ENCODE data around the gene PTPRM.
"Not testable (repeated sequence)": the region's sequence is repeated elsewhere in the genome, so short reads cannot be mapped to it uniquely, and the experiment has no call there.

The PTPRM gene

DNA sequence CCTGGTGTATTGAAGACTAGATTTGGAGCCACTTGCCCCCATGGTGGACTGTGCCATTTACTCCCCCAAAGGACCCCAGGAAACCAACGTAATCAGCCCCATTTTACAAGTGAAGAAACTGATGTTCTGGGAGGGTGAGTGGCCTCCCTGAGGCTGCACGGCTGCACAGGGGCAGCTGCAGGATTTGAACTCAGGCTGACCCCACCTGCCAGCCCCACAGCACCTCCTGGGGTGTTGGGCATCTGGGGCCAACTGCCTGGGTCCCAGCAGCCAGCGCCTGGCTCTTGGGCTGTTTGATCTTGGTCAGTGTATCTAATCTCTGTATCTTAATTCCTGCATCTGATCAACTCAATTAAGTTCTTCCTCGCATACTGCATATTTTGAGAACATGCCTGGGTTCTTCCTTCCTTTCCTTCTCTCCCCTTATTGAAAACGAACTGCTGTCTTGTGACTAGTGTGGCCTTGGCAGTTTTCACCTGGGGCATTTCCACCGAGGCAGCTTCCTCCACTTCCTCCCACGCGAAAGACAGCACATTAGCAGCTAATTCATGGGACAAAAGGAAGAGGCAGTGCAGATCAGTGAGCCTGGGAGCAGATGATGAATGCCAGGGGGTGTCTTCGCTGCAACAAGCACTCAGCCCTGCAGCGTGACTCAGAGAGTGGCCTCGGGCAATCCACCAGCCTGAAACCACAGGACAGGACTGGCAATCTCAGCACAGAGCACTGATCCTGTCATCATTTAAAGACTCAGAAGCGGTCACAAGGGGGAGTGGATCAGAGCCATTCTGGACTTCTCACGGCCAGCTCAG is 858.0 kb downstream of the PTPRM start:
- DNase-seq, result no peak

DNA sequence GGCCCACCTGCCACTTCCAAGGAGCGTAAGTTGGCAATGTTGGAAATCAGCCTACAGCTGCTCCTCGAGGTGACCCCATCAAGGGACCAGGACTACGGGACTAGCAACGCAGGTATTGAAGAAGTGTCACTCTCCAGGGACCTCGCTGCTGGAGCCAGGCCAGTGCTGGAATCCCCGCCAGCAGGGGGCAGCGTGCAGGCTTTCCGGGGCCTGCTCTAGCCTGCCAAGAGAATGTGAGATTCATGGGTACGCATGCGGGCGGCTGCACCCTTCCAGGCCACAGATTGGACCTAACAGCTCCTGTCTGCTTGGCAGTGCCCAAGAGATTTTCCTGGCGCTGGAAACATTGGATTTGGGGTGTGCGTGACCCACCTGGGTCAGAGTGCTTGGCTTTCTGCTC is 859.3 kb downstream of the PTPRM start:
- DNase-seq, result no peak

DNA sequence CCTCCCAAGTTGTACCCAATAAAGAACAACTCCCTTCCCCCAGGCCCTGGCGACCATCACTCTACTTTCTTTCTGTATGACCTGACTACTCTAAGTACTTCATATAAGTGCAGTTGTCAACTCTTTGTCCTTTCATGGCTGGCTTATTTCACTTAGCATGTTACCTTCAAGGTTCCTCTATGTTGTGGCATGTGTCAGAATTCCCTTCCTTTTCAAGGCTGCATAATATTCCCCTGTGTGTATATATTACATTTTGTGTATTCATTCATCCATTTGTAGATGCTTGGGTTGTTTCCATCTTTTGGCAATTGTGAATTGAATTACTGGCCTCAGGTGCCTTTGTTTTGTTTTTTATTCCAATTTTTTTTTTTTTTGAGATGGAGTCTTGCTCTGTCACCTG is 860.2 kb downstream of the PTPRM start:
- DNase-seq, result no peak

DNA sequence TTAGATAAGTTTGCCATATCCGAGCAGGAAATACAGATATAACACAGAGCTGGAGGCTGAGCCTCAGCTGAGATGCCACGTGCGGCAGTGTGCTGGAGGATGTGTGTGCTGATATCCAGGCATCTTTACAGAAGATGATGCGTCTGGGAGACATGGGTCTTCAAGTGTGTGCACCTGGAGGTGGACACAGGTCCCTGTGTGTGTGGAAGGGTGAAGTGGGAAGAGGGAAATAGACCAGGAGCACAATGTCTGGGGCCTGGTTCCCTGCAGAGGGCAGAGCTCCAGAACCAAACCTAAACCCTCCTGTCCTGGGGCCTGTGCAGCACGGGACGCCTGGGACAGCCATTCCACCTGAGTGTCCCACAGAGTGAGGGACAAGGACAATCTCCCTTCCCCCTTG is 861.8 kb downstream of the PTPRM start:
- no peak for DNase-seq

DNA sequence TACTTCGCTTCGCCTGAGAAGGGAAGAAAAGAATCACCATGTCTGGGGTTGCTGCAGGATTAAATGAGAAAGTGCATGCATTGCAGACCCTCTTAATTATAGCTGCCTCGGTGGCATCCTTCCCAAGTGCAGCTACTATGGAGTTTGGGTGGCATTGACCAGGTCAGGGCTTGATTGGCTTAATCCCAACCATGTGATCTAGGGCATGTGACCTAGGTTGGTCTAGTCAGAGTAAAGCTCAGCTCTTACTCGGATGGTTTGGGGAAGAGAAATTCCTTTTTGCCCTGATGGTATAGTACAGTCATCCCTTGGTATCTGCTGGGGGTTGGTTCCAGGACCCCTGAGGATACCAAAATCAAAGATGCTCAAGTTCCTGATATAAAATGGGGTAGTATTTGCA is 863.9 kb downstream of the PTPRM start:
- DNase-seq, result no peak

DNA sequence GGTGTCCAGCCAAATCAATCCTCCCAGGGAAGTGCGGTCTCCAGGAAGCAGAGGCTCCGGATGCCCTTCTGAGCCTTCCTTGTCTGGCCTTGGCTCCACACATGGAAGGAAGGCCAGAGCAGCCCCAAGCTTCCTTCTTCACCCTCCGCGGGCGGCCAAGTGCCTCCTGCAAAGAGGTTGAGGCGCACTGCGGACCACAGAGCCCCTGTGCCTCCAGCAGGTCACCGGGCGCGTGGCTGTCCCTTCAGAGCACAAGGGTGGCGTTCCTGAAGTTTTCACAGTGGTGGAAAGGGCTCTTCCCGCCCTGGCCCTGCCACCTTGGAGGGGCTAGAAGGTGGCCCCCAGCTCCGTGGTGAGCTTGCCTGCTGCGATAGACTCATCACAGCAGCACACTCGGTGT is 866.2 kb downstream of the PTPRM start:
- DNase-seq, result no peak

DNA sequence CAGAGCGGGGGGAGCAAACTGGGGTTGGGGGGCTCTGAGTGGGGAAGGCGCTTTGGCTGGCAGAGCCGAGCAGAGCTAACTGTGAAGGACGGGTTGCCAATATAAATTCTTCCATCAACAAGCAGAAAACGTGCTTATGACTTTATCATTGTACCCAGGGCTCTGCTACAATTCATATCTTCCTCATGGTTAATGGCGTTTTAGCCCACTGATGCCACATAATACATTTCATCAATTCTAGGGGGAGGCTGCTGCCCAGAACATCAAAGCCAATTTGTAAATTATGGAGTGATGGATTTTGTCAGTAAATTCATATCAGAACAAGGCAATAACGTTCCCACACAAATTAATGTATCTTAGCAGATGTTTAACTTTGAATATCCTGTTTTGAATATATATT is 866.7 kb downstream of the PTPRM start:
- no peak for DNase-seq

DNA sequence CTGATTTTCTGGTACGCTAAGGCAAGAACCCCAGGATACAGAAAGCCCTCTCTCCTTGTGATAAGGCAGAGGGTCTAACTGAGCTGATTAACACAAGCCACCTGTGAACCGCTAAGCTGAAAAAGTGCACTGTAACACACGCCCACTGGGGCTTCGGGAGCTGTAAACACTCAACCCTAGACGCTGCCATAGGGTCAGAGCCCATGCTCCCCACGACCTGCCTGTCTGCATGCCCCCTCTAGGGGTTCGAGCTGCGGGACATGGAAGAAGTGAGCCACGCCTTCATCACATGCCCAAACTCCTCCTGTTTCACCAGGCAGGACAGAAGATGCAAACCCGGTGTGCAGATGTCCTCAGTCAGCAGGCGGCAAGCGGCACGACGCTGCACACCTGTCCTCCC is 868.3 kb downstream of the PTPRM start:
- no peak for DNase-seq

DNA sequence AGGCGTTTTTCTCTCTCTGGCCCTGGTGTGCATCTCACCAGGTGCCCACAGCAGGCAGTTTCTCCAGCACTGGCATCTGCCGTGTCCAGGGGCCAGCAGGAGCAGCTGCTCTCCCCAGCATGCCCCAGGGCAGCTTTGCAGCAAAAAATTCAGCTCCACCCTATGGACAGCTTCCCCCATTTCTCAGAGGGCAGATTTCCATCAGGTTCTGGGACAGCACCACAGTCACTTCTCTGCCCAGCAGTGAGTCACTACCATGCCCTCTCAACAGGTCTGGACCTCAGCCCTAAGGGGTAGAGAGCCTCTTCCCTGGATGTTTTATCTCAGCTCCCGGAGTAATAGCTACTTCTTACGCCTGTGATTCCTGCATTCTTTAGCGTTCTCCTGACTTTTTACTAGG is 871.9 kb downstream of the PTPRM start:
- DNase-seq, result no peak

DNA sequence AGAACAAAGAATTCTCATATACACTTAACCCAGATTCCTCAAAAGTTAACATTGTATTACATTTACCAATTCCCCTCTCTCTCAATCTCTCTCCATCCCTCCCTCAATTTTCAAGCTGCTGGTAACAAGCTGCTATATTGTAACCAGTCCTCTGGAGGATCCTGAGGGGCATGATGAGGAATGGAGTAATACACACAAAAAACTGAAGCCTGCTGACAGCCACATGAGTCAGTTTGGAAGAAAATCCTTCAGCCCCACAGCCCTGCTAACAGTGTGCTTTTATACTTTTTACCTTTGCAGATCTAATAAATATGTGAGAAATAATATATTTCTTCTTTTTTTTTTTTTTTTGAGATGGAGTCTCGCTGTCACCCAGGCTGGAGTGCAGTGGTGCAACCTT is 876.4 kb downstream of the PTPRM start:
- no peak for DNase-seq

DNA sequence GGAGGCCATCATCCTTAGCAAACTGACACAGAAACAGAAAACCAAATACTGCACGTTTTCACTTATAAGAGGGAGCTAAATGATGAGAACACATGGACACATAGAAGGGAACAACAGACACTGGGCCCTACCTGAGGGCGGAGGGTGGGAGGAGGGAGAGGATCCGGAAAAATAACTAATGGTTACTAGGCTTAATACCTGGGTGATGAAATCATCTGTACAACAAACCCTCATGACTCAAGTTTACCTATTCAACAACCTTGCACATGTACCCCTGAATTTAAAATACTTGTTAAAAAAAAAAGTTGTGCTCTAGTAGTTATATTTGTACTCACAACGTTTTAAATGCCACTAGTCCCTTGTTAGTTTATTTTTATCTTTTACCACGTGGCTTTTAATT is 879.8 kb downstream of the PTPRM start:
- not testable (repeated sequence) for DNase-seq

DNA sequence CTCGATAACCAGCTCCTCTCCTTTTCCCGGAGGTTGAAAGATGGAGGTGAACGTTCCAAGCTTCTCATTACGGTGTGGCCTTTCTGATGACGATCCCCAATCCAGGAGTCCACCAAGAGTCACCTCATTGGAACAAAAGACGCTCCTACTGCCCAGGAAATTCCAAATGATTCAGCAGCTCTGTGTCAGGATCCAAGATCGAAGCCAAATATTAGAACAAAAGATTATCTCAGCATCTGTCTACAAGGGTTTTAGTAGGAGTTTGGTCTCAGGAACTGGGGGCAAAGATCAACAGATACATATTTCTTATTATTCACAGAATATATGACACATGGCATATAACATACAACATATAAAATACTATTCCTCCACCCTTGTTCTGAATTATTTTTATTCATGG is 881.0 kb downstream of the PTPRM start:
- DNase-seq, result no peak

DNA sequence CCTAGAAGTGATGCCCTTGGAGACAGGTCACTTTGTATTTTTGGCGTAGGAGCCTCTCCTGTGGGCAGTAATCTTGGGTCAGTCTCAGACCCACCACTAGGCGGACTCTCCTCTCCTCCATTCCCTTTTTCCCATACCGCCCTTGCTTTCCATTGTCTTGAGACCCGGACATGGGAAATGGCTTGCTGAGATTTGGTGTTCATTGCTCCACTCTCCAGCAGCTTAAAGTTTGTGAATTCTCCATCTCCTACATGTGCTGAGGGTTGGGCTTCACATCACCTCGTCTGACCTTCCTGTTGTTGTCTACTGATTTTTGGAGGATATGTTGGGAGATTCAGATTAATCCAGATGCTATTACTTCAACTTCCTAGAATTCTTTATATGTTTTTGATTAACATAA is 882.9 kb downstream of the PTPRM start:
- DNase-seq, result no peak

DNA sequence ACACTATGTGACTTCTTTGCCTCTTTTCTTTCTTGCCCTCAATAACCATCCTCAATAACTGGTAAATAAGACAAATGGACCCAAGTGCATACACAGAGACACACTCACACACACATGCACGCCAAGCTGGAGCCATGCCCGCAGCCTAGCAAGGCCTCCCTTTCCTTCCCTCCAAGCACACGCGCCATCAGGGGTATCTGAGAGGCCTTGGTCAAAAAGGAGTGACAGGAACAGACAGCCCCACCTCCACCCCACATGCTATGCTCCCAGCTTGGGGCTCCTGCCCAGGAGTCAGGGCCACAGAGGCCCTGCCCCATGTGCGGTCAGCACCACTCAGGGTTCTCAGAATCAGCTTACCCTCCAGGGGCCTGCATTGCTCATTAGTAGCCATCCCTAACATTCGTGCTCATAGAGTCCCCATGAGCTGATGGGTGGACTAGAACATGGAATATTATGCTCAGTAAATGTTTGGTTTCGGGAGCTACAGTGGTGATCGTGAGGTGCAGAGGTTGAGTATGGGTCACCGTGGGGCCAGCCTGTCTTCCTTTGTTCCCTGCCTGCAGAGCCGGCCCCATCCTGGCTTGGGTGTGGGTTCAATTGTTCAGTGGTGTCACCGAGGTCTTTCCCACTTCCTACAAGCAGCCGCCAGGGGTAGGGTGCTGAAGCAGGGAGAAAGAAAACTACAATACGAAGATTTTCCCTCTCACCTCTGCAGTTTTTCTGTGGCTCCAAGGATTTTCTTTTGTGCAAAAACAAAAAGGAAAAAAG is 884.0 kb downstream of the PTPRM start:
- DNase-seq, result no peak

DNA sequence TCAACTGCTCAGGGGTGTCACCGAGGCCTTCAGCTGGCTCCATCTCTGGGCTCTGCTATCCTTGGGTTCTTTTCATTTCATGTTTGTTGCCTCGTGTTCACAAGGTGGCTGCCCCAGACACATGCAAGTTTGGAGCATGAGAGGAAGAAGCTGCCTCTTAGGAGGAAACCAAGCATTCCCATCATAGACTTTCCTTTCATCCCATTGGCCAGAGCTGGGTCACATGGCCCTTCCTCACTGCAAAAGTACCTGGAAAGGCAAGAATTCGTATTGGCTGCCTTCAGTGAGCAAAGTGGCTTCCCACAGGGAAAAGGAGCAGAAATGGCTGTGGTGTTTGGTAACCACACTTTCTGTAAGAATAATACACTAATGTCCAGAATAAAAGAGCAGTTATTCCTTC is 886.4 kb downstream of the PTPRM start:
- no peak for DNase-seq

DNA sequence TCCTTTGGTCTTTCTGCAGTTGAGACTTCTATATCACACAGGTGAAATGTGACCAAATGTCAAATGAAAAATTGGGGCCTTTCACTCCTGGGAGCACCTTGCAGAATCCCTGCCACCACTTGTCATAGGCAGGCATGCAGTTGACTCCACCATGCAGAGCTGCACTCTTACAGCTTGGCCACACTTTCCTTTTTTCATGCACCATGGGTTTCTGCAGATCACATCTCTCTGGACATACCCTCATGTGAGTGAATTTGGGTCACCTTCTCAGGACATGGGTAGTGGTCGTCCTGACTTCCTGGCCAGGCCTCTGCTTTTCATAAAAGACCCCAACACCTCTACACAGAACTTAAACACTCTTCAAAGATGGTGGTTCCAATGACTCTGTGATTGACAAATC is 887.0 kb downstream of the PTPRM start:
- no peak for DNase-seq

DNA sequence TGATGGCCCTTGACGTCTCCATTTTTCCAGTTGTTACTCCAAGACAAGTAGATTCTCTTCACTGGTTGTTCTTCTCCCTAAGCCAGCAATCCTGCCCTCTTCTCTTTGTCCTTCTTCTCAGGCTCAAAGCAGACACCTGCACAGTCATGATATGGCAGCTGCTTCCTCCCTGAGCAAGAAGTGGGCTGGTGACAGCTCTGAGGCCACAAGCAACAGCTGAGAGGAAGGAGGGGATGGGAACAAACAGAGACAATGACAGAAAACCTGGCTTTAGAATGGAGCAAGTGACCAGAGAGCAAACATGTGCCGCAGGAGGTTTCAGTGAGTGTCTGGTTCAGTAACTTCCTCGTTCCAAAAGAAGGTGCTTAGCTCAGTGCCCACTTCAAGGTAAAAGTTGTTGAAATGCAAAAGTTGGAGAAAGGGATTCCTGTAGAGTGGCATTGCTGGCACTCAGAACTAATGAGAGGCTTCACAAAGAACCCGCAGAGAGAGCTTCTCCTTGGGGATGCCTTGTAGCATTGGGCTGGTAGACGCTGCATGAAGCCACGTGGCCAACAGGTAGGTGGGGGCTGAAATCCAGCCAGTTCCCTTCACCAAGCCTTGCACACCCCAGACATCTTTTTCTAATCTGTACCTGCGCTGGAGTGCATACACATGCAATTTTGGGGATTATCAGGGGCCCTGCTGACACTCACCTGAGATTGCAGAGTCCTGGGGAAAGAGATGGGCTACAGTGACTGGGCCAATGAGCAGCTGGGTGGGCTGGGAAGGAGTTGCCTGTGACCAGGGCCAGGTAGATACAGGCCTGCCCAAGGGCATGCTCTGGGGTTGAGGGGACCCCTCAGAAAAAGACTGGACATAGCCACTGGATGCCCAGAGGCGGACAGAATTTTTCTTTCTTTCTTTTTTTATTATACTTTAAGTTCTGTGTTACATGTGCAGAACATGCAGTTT is 888.8 kb downstream of the PTPRM start:
- DNase-seq, result peak; percentile 0

All from DMS153 (cell line).